ENCODE results near the gene HIVEP3. TPM values are rescaled to one million over a fixed set of nuclear protein-coding genes. Genes with fewer than 3 reads are reported as not detected.

HIVEP3 gene
- total RNA-seq, 1 donor from 2014 or later: 1.8 TPM

- DNase-seq (ENCODE audit: low read depth in 2 of 2): no peak
These were observed 248.3 kb downstream of the HIVEP3 start for GRCh38 chr1:41670217-41670957.

- DNase-seq (ENCODE audit: low read depth in 2 of 2): no peak
These were observed 249.8 kb downstream of the HIVEP3 start for GRCh38 chr1:41668967-41669366.

GRCh38 chr1:41668054-41668660 is 250.6 kb downstream of the HIVEP3 start:
- DNase-seq (ENCODE audit: low read depth in 2 of 2): no peak

DNA sequence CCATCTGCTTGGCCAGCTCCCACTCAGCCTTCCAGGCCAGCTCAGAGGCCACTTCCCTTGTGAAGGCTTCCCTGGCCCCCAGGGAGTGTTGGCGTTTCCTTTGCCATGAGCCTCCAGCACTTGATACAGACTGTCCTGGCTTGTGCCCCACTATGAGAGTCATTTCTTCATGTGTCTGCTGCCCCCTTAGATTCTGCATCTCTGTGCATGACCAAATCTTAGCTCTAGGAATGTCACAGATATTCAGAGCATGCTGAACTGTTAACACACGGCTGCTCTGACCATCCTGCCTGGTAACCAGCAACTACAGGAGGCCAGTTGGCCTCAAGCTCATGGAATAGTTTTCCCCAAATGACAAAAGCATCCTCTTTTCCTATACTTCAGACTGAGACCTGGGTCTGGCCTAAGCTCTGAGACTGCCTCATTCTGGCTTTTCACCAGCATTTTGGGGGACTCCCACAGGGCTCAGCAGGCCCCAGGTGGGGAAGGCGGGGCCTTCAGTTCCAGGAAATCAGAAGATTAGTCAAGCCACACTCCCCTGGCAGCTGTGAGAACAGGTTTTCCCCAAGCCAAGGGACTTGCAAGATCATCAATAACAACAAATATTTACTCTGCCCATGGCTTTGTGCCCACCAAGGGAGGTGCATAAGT is 251.6 kb downstream of the HIVEP3 start:
- no peak for DNase-seq (ENCODE audit: low read depth in 2 of 2)

DNA sequence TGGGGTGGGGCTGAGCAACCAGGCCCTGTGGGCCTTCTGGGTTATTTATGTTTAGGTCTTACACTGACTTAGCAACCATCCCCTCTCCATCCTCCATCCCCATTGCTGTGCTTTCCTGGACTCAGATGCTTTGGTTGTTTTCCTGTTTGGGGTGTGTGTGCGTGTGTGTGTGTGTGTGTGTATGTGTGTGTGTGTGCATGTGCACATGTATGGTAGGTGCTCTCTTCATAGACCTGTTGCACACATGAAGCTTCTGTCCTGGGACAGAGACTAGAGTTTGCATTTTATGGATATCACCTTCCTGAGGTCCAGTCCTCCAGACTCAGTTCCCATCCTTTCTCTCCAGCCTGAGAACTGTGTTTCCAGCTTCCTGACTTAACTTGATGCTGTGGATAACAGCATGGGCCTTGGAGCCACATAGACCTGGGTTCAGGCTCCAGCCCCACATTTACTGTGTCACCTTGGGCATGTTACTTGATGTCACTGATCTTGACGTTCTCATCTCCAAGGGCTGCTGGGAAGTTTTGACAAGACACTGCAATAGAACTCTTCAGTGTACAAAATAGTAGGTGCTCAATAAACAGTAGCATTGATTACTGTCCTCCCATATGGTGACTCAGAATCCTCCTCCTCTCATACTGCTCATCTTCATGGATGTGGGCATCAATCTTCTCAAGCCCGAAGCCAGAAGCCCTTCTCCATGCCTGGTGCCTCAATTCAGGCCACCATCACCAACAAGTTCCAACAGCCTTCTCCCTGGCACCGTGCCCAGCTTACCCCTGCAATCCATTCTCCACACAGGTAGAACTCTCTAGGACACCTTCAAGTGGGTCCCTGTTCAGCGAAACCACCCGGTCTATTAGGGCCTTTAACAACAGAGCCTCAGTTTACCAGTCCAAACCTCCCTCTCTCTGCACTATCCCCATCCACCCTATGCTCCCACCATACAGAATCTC is 252.5 kb downstream of the HIVEP3 start:
- no peak for DNase-seq (ENCODE audit: low read depth in 2 of 2)

DNA sequence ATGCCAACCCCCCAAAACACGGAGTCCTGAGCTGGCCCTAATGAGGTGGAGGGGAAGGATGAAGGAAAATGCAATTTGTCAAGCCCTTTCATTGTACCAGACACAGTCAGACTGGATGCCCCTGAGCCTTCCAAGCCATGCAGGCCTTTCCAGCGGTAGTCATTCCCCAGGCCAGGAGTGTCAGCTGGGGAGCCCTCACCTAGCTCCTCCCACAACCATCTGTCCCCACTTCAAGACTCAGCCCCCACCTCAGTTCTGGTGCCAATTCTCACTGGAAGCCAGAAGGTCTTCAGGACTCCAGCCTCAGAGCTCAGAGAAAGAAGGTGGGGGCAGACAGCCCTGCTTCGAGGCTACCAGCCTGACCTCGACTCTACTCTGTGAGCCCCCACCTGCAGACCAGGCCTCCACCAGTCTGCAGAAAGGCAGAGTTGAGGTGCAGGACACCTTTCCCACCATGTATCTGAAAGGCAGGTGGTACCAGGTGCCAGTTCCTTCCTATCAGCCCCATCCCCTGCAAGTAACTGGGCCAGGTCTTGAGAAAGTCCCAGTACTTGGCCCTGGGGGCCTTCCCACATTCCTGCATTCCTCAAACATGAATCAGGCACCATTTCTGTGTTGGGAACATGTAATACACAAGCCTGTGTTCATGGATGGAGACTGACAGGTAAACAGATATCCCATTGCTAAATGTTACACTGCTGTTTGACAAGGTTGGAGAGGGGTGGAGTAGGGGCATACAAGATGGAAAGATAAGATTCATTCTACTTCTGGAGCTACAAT is 253.7 kb downstream of the HIVEP3 start:
- peak in 1 of 2 donors; percentile 50 for DNase-seq (ENCODE audit: low read depth in 2 of 2)

DNA sequence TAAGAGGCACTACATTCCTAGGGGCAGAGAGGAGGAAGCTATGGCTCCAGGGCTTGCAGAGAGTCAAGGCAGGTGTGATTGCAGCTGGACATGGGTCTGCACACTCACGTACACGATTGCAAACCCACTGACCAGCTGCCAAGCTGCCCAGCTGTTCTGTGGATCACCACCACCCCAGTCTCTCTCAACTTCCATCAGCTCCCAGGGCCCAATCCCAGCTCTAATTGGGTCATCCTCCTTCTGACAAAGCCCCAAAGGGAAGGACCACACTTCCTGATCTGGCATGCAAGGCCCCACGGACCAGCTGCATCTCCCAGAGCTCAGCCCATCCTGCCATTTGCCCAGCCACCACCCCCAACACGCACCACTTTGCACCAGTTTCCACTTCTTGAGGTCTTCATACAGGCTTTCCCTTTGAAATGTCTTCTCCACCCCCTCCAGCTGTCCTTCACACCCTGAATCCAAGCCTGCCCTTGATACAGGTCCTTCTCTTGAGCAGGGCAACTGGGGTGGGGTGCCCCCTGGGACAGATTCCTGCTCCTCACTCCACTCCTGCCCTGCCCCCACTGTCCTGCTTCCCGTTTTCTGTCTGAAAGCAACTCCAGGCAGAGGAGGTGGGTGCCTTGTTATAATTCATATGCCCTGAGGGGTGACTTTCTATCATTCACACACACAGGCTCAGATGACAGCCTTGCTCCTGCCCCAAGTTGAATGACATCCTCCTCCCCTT is 254.9 kb downstream of the HIVEP3 start:
- no peak for DNase-seq (ENCODE audit: low read depth in 2 of 2)

DNA sequence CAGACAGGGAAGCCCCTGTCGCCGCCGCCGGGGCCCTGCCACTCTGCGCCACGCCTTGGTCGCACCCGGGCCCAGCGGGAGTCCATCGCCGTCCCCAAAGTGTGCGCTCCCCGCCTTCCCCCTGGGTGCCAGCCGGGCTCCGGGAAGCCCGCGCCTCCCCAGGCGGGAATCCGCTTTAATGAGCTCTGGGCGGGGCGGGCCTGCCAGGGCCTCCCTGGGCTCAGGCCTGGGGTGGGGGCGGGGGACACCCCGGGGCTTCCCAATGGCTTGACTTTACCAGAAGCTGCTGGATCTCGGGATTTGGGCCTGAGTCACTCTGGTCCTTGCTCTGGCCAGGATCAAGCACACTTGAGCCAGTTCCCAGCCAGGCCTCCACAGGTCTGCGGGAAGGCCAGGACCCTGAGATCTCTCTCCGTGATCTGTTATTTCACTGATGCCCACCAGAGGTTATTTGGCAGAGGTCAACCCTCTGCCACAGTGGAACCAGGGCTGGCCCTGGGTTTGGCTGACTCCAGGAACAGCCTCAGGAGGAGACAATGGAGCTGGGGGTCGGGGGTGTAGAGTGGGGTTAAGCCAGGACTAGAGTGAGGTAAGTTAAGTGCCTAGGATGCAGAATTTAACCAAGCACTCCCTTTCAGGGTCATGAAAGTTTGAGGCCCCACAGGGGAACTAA is 255.8 kb downstream of the HIVEP3 start:
- peak in 1 of 2 donors; percentile 12 for DNase-seq (ENCODE audit: low read depth in 2 of 2)

GRCh38 chr1:41662061-41662764 is 256.5 kb downstream of the HIVEP3 start:
- peak; percentile 55 to 90 for DNase-seq (ENCODE audit: low read depth in 2 of 2)

GRCh38 chr1:41661428-41662060 is 257.2 kb downstream of the HIVEP3 start:
- peak; percentile 13 to 31 for DNase-seq (ENCODE audit: low read depth in 2 of 2)

- DNase-seq (ENCODE audit: low read depth in 2 of 2): no peak
These were observed 257.9 kb downstream of the HIVEP3 start for GRCh38 chr1:41660570-41661427.

GRCh38 chr1:41659903-41660302 is 258.8 kb downstream of the HIVEP3 start:
- no peak for DNase-seq (ENCODE audit: low read depth in 2 of 2)

GRCh38 chr1:41659159-41659495 is 259.6 kb downstream of the HIVEP3 start:
- no peak for DNase-seq (ENCODE audit: low read depth in 2 of 2)

DNA sequence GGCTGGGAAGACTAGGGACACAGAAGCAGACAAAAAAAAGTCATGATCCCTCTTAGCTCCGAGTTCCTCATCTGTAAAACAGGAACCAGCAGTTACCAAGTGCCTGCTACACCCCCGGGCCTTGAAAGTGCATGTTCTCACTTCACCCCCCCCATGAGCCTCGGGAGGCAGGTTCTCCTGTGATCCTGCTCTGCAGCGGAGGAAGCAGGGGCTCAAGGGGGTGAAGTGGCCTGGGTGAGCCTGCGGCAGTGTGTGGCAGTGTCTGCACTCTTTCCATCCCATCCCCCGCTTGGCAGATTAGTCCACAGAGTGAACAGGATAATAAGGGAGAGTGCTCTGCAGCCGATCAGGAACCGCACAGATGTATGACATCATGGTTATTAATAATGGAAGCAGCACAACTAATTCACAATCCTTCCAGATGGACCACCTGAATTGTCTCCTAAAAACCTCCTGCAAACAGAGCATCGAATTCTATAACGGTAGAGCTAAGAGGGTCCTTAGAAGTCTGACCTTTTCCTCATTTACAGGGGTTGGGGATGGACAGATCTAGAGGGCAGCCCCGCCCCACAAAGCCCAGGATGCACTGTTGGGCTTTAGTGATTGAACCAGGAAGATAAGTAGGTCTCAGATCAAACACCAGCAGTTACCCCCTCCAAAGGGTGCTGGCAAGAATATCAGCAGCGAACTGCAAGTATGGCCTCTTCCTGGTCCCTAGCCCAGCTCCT is 260.1 kb downstream of the HIVEP3 start:
- no peak for DNase-seq (ENCODE audit: low read depth in 2 of 2)

DNA sequence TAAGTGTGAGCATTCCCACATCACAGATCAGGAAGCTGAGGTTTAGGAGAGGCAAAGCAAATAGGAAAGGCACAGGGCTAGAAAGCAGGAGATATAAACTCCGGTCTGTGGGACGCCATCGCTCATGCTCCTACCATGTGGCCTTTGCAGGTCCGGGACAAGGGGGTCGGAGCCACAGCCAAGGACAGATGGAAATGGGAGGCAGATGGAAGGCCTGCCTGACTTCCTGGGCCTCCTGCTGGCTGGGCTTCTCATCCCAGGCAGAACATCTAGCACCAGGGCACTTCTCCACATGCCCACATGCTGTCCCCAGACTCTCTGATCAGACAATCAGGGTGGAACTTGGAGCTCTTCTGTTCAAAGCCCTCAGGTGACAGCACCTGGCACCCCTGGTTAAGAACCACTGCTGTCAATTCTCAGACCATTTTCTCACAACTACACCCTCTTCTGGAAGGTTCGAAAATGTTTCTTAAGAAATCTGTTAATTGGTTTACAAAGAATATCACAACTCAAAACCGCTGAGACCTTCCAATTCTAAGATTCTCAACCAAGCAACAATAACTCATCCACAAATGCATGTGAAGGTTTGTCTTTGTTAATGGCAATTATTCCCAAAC is 260.9 kb downstream of the HIVEP3 start:
- no peak for DNase-seq (ENCODE audit: low read depth in 2 of 2)

DNA sequence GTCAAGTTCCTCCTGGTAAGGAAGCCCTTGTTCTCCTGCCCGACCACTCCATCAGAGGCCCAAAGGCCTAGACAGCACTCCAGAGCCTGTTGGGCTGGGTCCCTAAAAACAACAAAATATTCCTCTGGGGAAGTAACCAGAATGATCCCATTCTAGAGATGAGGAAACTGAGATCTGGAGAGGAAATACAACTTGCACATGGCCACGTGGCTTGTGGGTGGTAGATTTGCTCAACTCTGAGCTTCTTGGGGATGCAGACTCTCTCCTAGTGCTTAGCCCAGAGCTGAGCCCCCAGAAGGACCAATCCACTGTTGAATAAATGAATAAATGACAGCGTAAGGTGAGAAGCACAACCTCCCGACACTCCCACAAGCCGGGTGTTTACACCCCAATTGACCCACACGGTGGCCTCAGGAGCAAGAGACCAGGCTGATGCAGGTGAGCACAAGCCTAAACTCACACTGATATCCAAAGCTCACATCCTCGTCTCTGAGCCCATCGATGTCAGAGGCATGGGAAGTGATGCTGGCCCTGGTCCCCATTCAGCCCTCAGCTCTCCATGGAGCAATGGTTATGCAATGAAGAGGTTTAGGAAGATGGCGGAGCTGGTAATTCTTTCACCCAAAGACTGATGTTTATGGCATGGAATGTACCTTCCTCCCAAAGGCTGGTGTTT is 261.8 kb downstream of the HIVEP3 start:
- no peak for DNase-seq (ENCODE audit: low read depth in 2 of 2)
